Fibroblast of mammary gland (primary cell): ENCODE data around the gene TMEM156.
"Not testable (repeated sequence)": the region's sequence is repeated elsewhere in the genome, so short reads cannot be mapped to it uniquely, and the experiment has no call there.

ENCODE experiments used
- DNase-seq: peaks from one replicate; pipeline ENCODE4 v3.0.0-alpha.2; 2010; ENCODE audit warnings: low read depth
- H3K4me3 ChIP-seq: 2 replicates; pipeline ENCODE4 v1.5.1; 2011; ENCODE audit warnings: low read depth, mild to moderate bottlenecking, low read length, moderate library complexity; ENCODE audit not compliant: control insufficient read depth
- CTCF ChIP-seq: conservative IDR thresholded peaks from 2 replicates; pipeline ENCODE4 v1.5.1; 2011; ENCODE audit warnings: low read depth, low read length, inconsistent platforms; ENCODE audit not compliant: control insufficient read depth, insufficient read depth

Gene TMEM156

GRCh38 chr4:39037941-39038340 lies 5.7 kb upstream of the TMEM156 start:
- no peak overlapping the region for H3K4me3 ChIP-seq
- TF ChIP-seq CTCF = no peak
- no peak for DNase-seq

- TF ChIP-seq CTCF = no peak
- H3K4me3 ChIP-seq = no peak overlapping the region
- no peak for DNase-seq
Observed at GRCh38 chr4:39037491-39037825, 5.2 kb upstream of the TMEM156 start.

GRCh38 chr4:39036172-39036571 lies 4.0 kb upstream of the TMEM156 start:
- no peak overlapping the region for H3K4me3 ChIP-seq
- DNase-seq = peak; percentile 27
- no peak for TF ChIP-seq CTCF

- not testable (repeated sequence) for DNase-seq, H3K4me3 ChIP-seq
Observed at GRCh38 chr4:39031590-39032020, 604 bp downstream of the TMEM156 start.

GRCh38 chr4:39030725-39031124 lies 1.5 kb downstream of the TMEM156 start:
- no peak overlapping the region for H3K4me3 ChIP-seq
- no peak for DNase-seq
- no peak for TF ChIP-seq CTCF

- DNase-seq = no peak
- H3K4me3 ChIP-seq = no peak overlapping the region
Observed at GRCh38 chr4:39029752-39030694, 2.2 kb downstream of the TMEM156 start.

More at GRCh38 chr4:39029752-39030694, 2.2 kb downstream of the TMEM156 start:
- no peak for TF ChIP-seq CTCF
